ENCODE measurements around the gene MYO6. TPM values are rescaled to one million over a fixed set of nuclear protein-coding genes. Genes with fewer than 3 reads are reported as not detected.

Gene MYO6
- polyA plus RNA-seq, 1 of the 3 experiments (the other 2 are of a cell fraction) = 6.2 TPM

- no peak overlapping the region for H3K4me3 ChIP-seq (ENCODE audit: low read depth in 2 of 2, low read length in 1 of 2)
- no peak overlapping the region for H3K9ac ChIP-seq
- H3K4me1 ChIP-seq (ENCODE audit: control insufficient read depth in 1 of 2, insufficient read depth in 2 of 2, low read depth in 1 of 2, low read length in 1 of 2) = no peaks in the 10 kb centered on the region
- no peak overlapping the region for H3K4me2 ChIP-seq
- TF ChIP-seq IRF3 (IDR thresholded peaks at IDR 0.05; ENCODE audit: low read depth, low read length) (no peak), CHD2 (IDR thresholded peaks at IDR 0.05; ENCODE audit: low read length, partially characterized antibody) (no peak), YY1 (IDR thresholded peaks at IDR 0.05; ENCODE audit: low read depth) (no peak)
- H3K9me3 ChIP-seq = no peaks in the 10 kb centered on the region
- H2AFZ ChIP-seq (ENCODE audit: low read depth) = no peak overlapping the region
- H3F3A ChIP-seq (replicated peaks; ENCODE audit: insufficient read depth) = no peaks in the 10 kb centered on the region
- POLR2A ChIA-PET = no interaction called here
- no peaks in the 10 kb centered on the region for H3K27me3 ChIP-seq (ENCODE audit: insufficient read depth)
- no peaks in the 10 kb centered on the region for H4K20me1 ChIP-seq (ENCODE audit: insufficient read depth)
- no peak for DNase-seq
- no peaks in the 10 kb centered on the region for H3K36me3 ChIP-seq (replicated peaks in 1 of 2; ENCODE audit: control insufficient read depth in 1 of 2, insufficient read depth in 2 of 2, low read length in 1 of 2)
- H3K9me2 ChIP-seq = no peaks in the 10 kb centered on the region
- H3K79me2 ChIP-seq (ENCODE audit: insufficient read depth) = no peaks in the 10 kb centered on the region
- H3K27ac ChIP-seq (ENCODE audit: low read depth in 2 of 2, low read length in 1 of 2) = no peak overlapping the region
- CTCF ChIA-PET = interaction anchor here (1.0 to 1.4 kb wide), 2 partner anchors 33 to 74 kb away, joined by 3 to 5 read pairs; no protein-coding TSS in a partner anchor
Observed at GRCh38 chr6:75968143-75968542, 219.1 kb downstream of the MYO6 start.

Small RNAs within 50 kb of the gene (small RNA-seq; reads per million reads assigned to genes)
- 0 reads per million in 7 experiments for gene RF00019
- 0 reads per million in 7 experiments for gene RNA5SP209
- gene RNU6-155P = 0 reads per million in 7 experiments

Other genes starting within 250 kb of the MYO6 start
- 16.2 and 18.7 TPM in 2 replicates for gene SENP6, start 147.4 kb upstream of the MYO6 start, polyA plus RNA-seq (2012; rRNA removed)